Choroid plexus epithelial cell (primary cell): ENCODE measurements around the gene DCP1A.
A peak's percentile ranks its signal among the peaks of the same experiment; 100 is the strongest.
"Not testable (repeated sequence)": the region's sequence is repeated elsewhere in the genome, so short reads cannot be mapped to it uniquely, and the experiment has no call there.

Source experiments
- DNase-seq: peaks from one replicate; pipeline ENCODE4 v3.0.0-alpha.2; 2010; ENCODE audit warnings: low read depth
- H3K4me3 ChIP-seq: 2 replicates; pipeline ENCODE4 v1.5.1; 2011; ENCODE audit warnings: low read depth, mild to moderate bottlenecking, control low read depth, low read length, moderate library complexity
- CTCF ChIP-seq: conservative IDR thresholded peaks from 2 replicates; pipeline ENCODE4 v1.5.1; 2011; ENCODE audit warnings: low read depth, mild to moderate bottlenecking, control low read depth, inconsistent platforms, low read length, moderate library complexity

DCP1A gene

GRCh38 chr3:53269888-53270880 is 77.2 kb downstream of the DCP1A start:
- H3K4me3 ChIP-seq, result no peak overlapping the region
- no peak for TF ChIP-seq CTCF
- DNase-seq, result peak; percentile 93

DNA sequence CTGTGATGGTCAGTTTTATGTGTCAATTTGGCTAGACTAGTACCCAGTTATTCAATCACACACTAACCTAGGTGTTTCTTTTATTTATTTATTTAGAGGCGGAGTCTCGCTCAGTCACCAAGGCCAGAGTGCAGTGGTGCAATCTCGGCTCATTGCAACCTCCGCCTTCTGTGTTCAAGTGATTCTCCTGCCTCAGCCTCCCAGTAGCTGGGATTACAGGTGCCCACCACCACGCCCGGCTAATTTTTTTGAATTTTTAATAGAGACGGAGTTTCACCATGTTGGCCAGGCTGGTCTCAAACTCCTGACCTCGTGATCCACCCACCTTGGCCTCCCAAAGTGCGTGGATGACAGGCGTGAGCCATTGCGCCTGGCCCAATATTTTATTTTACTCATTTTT is 78.2 kb downstream of the DCP1A start:
- not testable (repeated sequence) for DNase-seq, H3K4me3 ChIP-seq

DNA sequence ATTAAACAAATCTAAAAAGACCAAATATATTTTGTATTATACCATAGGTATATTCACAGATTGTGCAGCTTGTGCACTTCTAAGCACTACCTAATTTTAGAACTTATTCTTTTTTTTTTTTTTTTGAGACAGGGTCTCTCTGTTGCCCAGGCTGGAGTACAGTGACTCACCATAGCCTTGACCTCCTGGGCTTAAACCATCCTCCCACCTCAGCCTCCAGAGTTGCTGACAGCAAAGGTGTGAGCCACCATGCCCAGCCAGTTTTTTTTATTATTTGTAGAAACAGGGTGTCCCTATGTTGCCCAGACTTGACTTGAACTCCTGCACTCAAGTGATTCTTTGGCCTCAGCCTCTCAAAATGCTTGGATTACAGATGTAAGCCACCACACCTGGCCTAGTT is 79.6 kb downstream of the DCP1A start:
- no peak for DNase-seq
- H3K4me3 ChIP-seq, result no peak overlapping the region
- TF ChIP-seq CTCF, result no peak

GRCh38 chr3:53264718-53265117 is 82.6 kb downstream of the DCP1A start:
- no peak for DNase-seq
- no peak overlapping the region for H3K4me3 ChIP-seq
- no peak for TF ChIP-seq CTCF

- H3K4me3 ChIP-seq, result no peak overlapping the region
- no peak for DNase-seq
- no peak for TF ChIP-seq CTCF
Measured at GRCh38 chr3:53263907-53264306, 83.4 kb downstream of the DCP1A start.

- no peak for DNase-seq
- no peak for TF ChIP-seq CTCF
- H3K4me3 ChIP-seq, result no peak overlapping the region
Measured at GRCh38 chr3:53261712-53262111, 85.6 kb downstream of the DCP1A start.

- TF ChIP-seq CTCF, result no peak
- H3K4me3 ChIP-seq, result no peak overlapping the region
Measured at GRCh38 chr3:53260286-53260785, 87.0 kb downstream of the DCP1A start.

More at GRCh38 chr3:53260286-53260785, 87.0 kb downstream of the DCP1A start:
- DNase-seq, result no peak
